SK-N-MC (cell line): Measurements from ENCODE around the gene ANKRD23.

Source experiments
- DNase-seq: peaks from one replicate; pipeline ENCODE4 v3.0.0-alpha.2; 2011; ENCODE audit warnings: low read depth, low spot score
- H3K27ac ChIP-seq: fragments of 200-600 bp; sonication (generic); 2 replicates; pipeline ENCODE4 v1.5.1; 2016; ENCODE audit warnings: mixed run types
- H3K36me3 ChIP-seq: fragments of 200-600 bp; sonication (generic); 2 replicates; pipeline ENCODE4 v1.6.1; 2017; ENCODE audit warnings: antibody characterized with exemption, low read length, mixed read lengths; ENCODE audit not compliant: insufficient read depth
- H3K4me3 ChIP-seq: fragments of 200-600 bp; sonication (generic); 2 replicates; pipeline ENCODE4 v1.5.1; 2016
- H3K9ac ChIP-seq: fragments of 200-600 bp; sonication (generic); 2 replicates; pipeline ENCODE4 v1.8.0; 2017; ENCODE audit warnings: mixed run types, mixed read lengths; ENCODE audit not compliant: insufficient read length
- H3K9me3 ChIP-seq: fragments of 200-600 bp; sonication (generic); 2 replicates; pipeline ENCODE4 v1.6.1; 2017; ENCODE audit warnings: low read depth, mild to moderate bottlenecking, antibody characterized with exemption, low read length, moderate library complexity, mixed read lengths
- EZH2 ChIP-seq: fragments of 200-600 bp; sonication (generic); IDR thresholded peaks from one replicate; pipeline ENCODE4 v1.6.1; 2017; ENCODE audit warnings: antibody characterized with exemption
- FOXP2 ChIP-seq: optimal IDR thresholded peaks from 2 replicates; pipeline ENCODE3; 2011; ENCODE audit warnings: mild to moderate bottlenecking, moderate library complexity; ENCODE audit not compliant: insufficient read depth; ENCODE audit errors: extremely low read length, control extremely low read depth
- POLR2AphosphoS5 ChIP-seq: IDR thresholded peaks from 2 replicates; pipeline ENCODE4 v1.6.1; 2012; ENCODE audit warnings: mild to moderate bottlenecking, low read depth, low read length, borderline replicate concordance

Gene ANKRD23

DNA sequence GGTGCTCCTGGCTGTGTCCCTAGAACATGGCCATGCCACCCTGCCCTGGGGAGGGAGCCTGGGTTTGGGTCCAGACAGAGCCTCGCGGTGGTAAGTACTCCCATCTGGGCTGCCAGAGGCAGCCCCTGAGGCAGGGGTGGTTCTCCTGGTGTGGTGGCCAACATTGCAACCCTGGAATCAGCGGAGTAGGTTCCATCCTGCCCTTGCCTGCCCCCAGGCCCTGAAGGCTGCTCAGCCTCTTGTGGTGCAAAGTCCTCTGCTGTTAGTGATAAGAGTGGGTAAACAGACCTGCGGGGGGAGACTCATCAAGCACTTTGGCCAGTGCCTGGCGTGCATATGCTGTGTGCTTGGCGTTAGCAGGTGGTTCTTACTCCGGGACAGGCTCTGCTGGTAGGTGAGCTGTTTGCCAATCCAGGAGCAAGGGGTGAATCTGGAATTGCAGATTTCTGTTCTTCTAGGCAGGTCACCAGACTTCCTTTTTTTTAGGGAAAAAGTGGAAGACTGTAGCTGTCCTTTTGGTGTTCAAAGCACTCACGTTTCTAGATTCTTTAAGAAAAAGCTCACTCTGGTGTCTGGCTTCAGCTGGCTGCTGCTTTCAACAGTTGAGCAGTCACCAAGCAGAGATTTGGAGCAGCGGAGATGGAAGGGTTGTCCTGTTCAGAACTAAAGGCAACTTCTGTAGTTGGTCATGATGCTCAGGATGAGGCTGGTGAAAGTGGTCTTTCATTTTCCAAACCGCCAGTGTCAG lies 24.5 kb downstream of the ANKRD23 start:
- Histone ChIP-seq H3K9me3 (no peaks in the 10 kb centered on the region), H3K9ac (no peak overlapping the region), H3K4me3 (no peak overlapping the region), H3K27ac (no peak overlapping the region), H3K36me3 (no peaks in the 10 kb centered on the region)
- DNase-seq = no peak
- TF ChIP-seq FOXP2 (no peak), EZH2 (no peak), POLR2AphosphoS5 (no peak)

DNA sequence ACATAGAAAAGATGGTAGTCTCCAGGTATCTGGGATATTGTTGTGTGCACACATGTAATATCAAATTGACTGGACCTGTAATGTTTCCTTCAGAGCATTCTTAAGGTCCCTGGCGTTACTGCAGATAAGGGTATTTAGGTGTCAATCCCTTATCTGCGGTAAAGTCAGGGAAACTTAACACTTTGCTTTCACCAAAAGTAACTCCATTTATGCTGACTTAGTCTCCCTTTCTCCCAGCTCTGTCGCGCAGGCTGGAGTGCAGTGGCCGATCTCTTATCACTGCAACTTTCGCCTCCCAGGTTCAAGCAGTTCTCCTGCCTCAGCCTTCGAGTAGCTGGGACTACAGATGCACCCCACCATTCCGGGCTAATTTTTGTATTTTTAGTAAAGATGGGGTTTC lies 25.9 kb downstream of the ANKRD23 start:
- H3K9ac ChIP-seq = no peak overlapping the region
- H3K36me3 ChIP-seq = no peaks in the 10 kb centered on the region
- H3K9me3 ChIP-seq = no peaks in the 10 kb centered on the region
- H3K27ac ChIP-seq = no peak overlapping the region
- TF ChIP-seq POLR2AphosphoS5 (no peak), FOXP2 (no peak), EZH2 (no peak)
- no peak for DNase-seq
- H3K4me3 ChIP-seq = peak overlapping the region; percentile 80

DNA sequence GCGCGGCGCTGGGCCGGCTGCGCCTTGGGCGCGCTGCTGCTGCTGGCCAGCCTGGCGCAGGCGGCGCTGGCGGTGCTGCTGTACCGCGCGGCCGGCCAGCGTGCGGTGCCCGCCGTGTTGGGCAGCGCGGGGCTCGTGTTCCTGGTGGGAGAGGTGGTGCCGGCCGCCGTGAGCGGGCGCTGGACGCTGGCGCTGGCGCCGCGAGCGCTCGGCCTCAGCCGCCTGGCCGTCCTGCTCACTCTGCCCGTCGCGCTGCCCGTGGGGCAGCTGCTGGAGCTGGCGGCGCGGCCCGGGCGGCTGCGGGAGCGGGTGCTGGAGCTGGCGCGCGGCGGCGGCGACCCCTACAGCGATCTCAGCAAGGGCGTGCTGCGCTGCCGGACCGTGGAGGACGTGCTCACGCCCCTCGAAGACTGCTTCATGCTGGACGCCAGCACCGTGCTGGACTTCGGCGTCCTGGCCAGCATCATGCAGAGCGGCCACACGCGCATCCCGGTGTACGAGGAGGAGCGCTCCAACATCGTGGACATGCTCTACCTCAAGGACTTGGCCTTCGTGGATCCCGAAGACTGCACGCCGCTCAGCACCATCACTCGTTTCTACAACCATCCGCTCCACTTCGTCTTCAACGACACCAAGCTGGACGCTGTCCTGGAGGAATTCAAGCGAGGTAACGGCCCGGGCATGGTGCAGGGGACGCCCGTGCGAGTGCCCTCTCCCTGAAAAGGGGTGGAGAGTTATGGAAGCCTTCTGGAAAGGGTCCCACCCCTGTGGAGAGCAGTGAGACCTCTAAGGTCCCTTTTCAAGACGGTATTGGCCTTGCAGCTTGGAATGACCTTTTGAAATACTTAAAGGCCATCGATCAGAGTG lies 26.8 kb downstream of the ANKRD23 start:
- Histone ChIP-seq H3K36me3 (no peaks in the 10 kb centered on the region), H3K4me3 (peak overlapping the region; percentile 80), H3K9me3 (no peaks in the 10 kb centered on the region), H3K9ac (peak overlapping the region; percentile 53), H3K27ac (no peak overlapping the region)
- TF ChIP-seq FOXP2 (no peak), EZH2 (no peak), POLR2AphosphoS5 (no peak)
- DNase-seq = no peak

DNA sequence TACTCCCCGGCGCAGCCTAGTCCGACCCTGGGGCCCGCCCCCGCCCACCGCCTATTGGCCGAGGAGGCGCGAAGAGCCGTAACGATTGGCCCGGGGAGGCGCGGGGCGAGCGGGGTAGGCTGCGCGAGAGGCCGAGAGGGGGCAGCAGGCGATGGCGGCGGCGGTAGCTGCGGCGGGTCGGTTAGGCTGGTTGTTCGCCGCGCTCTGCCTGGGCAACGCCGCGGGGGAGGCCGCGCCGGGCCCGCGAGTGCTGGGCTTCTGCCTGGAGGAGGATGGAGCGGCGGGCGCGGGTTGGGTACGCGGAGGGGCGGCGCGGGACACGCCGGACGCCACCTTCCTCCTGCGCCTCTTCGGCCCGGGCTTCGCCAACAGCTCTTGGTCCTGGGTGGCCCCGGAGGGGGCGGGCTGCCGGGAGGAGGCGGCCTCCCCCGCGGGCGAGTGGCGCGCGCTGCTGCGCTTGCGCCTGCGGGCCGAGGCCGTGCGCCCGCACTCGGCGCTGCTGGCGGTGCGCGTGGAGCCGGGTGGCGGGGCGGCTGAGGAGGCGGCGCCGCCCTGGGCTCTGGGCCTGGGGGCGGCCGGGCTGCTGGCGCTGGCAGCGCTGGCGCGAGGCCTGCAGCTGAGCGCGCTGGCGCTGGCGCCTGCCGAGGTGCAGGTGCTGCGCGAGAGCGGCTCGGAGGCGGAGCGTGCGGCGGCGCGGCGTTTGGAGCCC lies 27.5 kb downstream of the ANKRD23 start, which contains the start of gene CNNM3:
CNNM3 (plus strand) TSS at position 142 of the 709 bp plus-strand sequence; CDS start at position 152, 10 bp downstream.
- Histone ChIP-seq H3K36me3 (no peaks in the 10 kb centered on the region), H3K27ac (no peak within 1 kb of the TSS), H3K9ac (peak within 1 kb of the TSS; percentile 65), H3K9me3 (no peaks in the 10 kb centered on the region), H3K4me3 (peak within 1 kb of the TSS; percentile 81)
- DNase-seq = no peak
- TF ChIP-seq EZH2 (no peak), FOXP2 (peak; percentile 87), POLR2AphosphoS5 (peak; percentile 60; the same call in 1 of the 2 replicates)

DNA sequence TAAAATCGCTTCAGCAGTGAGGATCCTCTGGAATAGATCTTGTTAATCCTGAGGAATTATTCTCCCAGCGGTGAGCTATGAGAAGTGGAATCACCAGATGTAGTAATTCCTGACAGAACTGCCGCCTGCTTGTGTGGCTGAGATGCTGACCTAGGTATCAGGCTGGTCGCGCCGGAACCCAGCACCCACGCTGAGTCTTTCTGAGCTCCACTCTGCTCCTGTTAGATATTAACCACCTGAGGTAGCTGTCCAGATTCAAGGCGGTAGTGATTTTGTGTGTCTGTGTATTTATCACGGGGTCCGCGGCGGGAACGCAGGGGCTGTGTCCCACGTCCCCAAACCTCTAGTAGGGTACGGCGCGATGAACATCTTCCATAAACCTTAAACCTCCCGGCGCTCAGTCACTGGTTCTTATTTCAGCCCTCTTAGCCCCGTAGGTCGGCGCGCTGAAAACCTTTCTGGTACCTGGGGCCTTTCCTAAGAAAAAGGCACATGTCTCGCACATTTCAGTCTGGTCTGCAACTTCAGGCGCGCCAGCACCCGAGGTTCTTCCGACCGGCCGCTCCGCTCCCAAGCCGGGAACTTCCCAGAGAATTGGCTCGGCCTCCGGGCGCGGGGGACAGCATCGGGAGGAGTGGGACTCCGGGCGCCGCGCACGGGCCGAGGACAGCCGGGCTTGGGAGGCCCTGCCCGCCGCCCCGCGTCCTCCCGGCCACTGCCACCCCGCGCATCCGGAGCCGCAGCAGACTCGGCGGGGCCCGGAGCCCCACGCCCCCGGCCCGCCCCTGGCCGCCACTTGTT lies 28.3 kb downstream of the ANKRD23 start:
- H3K9me3 ChIP-seq = no peaks in the 10 kb centered on the region
- no peak for TF ChIP-seq EZH2
- no peak for TF ChIP-seq POLR2AphosphoS5
- DNase-seq = no peak
- peak overlapping the region; percentile 81 for H3K4me3 ChIP-seq
- no peak overlapping the region for H3K27ac ChIP-seq
- no peaks in the 10 kb centered on the region for H3K36me3 ChIP-seq
- peak overlapping the region; percentile 58 for H3K9ac ChIP-seq

DNA sequence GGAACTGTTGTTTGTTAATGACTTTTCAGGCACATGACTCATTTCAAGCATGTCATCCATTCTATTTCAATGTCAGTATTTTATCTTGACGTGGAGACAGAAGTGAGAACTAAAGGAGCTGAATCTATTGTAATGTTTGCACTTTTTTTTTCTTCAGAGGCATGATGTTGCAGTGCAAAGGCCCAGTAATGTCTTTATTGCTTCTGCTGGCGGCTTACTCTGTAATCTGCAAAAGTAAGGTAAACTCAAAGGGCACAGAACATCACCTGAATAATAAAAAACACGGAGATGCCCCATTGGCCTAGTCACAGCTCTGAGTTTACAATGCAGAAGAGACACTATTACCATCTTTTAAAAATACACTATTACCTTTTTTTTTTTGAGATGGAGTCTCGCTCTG lies 30.2 kb downstream of the ANKRD23 start:
- Histone ChIP-seq H3K9me3 (no peaks in the 10 kb centered on the region), H3K27ac (no peak overlapping the region), H3K4me3 (no peak overlapping the region), H3K9ac (no peak overlapping the region), H3K36me3 (no peaks in the 10 kb centered on the region)
- TF ChIP-seq EZH2 = no peak
- TF ChIP-seq FOXP2 = no peak
- TF ChIP-seq POLR2AphosphoS5 = no peak
- no peak for DNase-seq

DNA sequence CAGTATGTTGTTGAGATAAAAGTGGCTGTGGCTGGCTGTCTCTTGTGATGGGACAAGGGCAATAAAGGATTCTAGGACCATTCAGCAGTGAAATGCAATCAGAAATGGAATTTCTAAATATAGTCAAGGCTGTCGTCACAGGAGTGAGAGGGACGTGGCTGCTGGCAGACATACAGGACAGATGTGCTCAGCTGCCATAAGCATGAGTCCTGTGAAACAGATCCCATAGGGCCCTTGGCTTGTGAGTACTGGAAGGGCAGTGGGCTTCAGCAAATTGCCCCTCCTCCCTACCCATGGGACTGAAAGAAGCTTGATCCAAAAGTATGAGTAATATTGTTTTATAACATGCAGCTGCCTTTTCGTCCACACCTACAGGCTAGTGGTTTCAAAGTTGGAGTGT lies 31.9 kb downstream of the ANKRD23 start:
- Histone ChIP-seq H3K9me3 (no peaks in the 10 kb centered on the region), H3K9ac (no peak overlapping the region), H3K36me3 (no peaks in the 10 kb centered on the region), H3K4me3 (no peak overlapping the region), H3K27ac (no peak overlapping the region)
- TF ChIP-seq POLR2AphosphoS5 = no peak
- no peak for TF ChIP-seq FOXP2
- no peak for TF ChIP-seq EZH2
- no peak for DNase-seq
